Loucy (cell line): ENCODE results near the gene TMEM204.

Experiments used
- H2AFZ ChIP-seq: fragments of 200-600 bp; sonication (generic); 2 replicates; pipeline ENCODE4 v1.6.0; 2016; ENCODE audit warnings: antibody characterized with exemption, mild to moderate bottlenecking, low read length, moderate library complexity
- H3F3A ChIP-seq: fragments of 200-600 bp; 2 replicates; pipeline ENCODE4 v1.6.0; 2016; ENCODE audit warnings: antibody characterized with exemption, low read depth, mild to moderate bottlenecking
- H3K27me3 ChIP-seq: fragments of 200-600 bp; sonication (generic); 2 replicates; pipeline ENCODE4 v1.6.1; 2014; ENCODE audit warnings: low read length, mild to moderate bottlenecking; ENCODE audit not compliant: insufficient read depth, poor library complexity, severe bottlenecking
- H3K36me3 ChIP-seq: fragments of 200-600 bp; sonication (generic); 2 replicates; pipeline ENCODE4 v1.6.1; 2016; ENCODE audit warnings: low read length; ENCODE audit not compliant: insufficient read depth
- H3K4me1 ChIP-seq: fragments of 200-600 bp; sonication (generic); 2 replicates; pipeline ENCODE4 v1.5.1; 2014; ENCODE audit warnings: low read length, mild to moderate bottlenecking; ENCODE audit not compliant: insufficient read depth, poor library complexity, severe bottlenecking
- H3K4me2 ChIP-seq: fragments of 200-600 bp; sonication (generic); 2 replicates; pipeline ENCODE4 v1.6.0; 2014; ENCODE audit warnings: antibody characterized with exemption, low read length, low read depth, mild to moderate bottlenecking; ENCODE audit not compliant: poor library complexity, severe bottlenecking
- H3K4me3 ChIP-seq: fragments of 200-600 bp; sonication (generic); 2 replicates; pipeline ENCODE4 v1.5.1; 2014; ENCODE audit warnings: low read length, mild to moderate bottlenecking, mixed read lengths; ENCODE audit not compliant: poor library complexity, severe bottlenecking
- H3K79me2 ChIP-seq: fragments of 200-600 bp; sonication (generic); 2 replicates; pipeline ENCODE4 v1.6.1; 2014; ENCODE audit warnings: low read length; ENCODE audit not compliant: insufficient read depth
- H3K9ac ChIP-seq: fragments of 200-600 bp; sonication (generic); 2 replicates; pipeline ENCODE4 v1.6.0; 2014; ENCODE audit warnings: mild to moderate bottlenecking, low read depth, low read length, moderate library complexity; ENCODE audit not compliant: poor library complexity, severe bottlenecking
- H3K9me2 ChIP-seq: fragments of 200-600 bp; sonication (generic); replicated peaks from 2 replicates; pipeline ENCODE4 v1.6.1; 2016; ENCODE audit warnings: low read depth, low read length, mixed read lengths
- H3K9me3 ChIP-seq: fragments of 200-600 bp; sonication (generic); 2 replicates; pipeline ENCODE4 v1.6.1; 2014; ENCODE audit warnings: mild to moderate bottlenecking, antibody characterized with exemption, low read length, low read depth; ENCODE audit not compliant: insufficient read depth
- H4K20me1 ChIP-seq: fragments of 200-600 bp; sonication (generic); 2 replicates; pipeline ENCODE4 v1.6.0; 2014; ENCODE audit warnings: antibody characterized with exemption, low read length, mild to moderate bottlenecking; ENCODE audit not compliant: insufficient read depth, poor library complexity, severe bottlenecking
- EZH2phosphoT487 ChIP-seq: fragments of 200-600 bp; IDR thresholded peaks from 2 replicates; pipeline ENCODE4 v1.6.1; 2018; ENCODE audit warnings: antibody characterized with exemption, mild to moderate bottlenecking, moderate library complexity, borderline replicate concordance
- TF ChIP-seq, protein P1 (sequence below): fragments of 200-600 bp; sonication (generic); conservative IDR thresholded peaks from 2 replicates; pipeline ENCODE4 v1.5.1; 2014; ENCODE audit warnings: mild to moderate bottlenecking, antibody characterized with exemption, low read length

Gene TMEM204

GRCh38 chr16:1514507-1514906 is 19.0 kb upstream of the TMEM204 start:
- Histone ChIP-seq H3K9me2 (no peaks in the 10 kb centered on the region), H3K9me3 (no peaks in the 10 kb centered on the region), H3K36me3 (no peaks in the 10 kb centered on the region), H3K79me2 (no peaks in the 10 kb centered on the region), H3K9ac (no peak overlapping the region), H3K4me1 (no peaks in the 10 kb centered on the region), H3F3A (no peaks in the 10 kb centered on the region), H4K20me1 (no peaks in the 10 kb centered on the region), H3K4me3 (no peak overlapping the region), H3K4me2 (no peak overlapping the region), H2AFZ (no peak overlapping the region), H3K27me3 (no peaks in the 10 kb centered on the region)
- TF ChIP-seq, protein P1, sequence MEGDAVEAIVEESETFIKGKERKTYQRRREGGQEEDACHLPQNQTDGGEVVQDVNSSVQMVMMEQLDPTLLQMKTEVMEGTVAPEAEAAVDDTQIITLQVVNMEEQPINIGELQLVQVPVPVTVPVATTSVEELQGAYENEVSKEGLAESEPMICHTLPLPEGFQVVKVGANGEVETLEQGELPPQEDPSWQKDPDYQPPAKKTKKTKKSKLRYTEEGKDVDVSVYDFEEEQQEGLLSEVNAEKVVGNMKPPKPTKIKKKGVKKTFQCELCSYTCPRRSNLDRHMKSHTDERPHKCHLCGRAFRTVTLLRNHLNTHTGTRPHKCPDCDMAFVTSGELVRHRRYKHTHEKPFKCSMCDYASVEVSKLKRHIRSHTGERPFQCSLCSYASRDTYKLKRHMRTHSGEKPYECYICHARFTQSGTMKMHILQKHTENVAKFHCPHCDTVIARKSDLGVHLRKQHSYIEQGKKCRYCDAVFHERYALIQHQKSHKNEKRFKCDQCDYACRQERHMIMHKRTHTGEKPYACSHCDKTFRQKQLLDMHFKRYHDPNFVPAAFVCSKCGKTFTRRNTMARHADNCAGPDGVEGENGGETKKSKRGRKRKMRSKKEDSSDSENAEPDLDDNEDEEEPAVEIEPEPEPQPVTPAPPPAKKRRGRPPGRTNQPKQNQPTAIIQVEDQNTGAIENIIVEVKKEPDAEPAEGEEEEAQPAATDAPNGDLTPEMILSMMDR = no peak
- TF ChIP-seq EZH2phosphoT487 = no peak

- H3K79me2 ChIP-seq = no peaks in the 10 kb centered on the region
These were observed 14.8 kb upstream of the TMEM204 start for GRCh38 chr16:1518626-1519135.

DNA sequence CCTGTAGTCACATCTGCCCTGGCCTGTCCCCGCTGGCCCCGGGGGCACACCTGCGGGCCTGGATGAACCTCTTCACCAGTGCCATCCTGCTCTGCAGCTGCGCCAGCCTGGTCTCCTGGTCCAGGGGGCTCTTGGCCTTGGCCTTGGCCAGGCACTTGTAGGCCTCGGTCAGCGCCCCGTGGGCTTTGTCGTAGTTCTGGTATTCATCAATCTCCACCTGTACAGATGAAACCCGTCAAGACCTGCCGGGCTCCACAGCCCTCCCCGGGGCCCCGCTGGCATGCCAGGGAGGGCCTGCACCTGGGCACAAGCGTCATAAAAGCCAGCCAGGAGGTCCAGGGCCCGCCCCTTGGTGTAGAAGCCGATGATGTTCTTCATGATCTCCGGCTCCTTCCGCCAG is 13.6 kb upstream of the TMEM204 start:
- TF ChIP-seq EZH2phosphoT487 = no peak
- TF ChIP-seq, protein P1 = no peak
- no peak overlapping the region for H3K4me3 ChIP-seq

More at GRCh38 chr16:1518626-1519135, 14.8 kb upstream of the TMEM204 start:
- Histone ChIP-seq H3F3A (no peaks in the 10 kb centered on the region), H3K4me3 (no peak overlapping the region), H3K9ac (no peak overlapping the region), H3K36me3 (no peaks in the 10 kb centered on the region), H2AFZ (no peak overlapping the region), H3K9me3 (no peaks in the 10 kb centered on the region), H3K4me1 (no peaks in the 10 kb centered on the region), H3K4me2 (no peak overlapping the region), H3K9me2 (no peaks in the 10 kb centered on the region), H3K27me3 (no peaks in the 10 kb centered on the region), H4K20me1 (no peaks in the 10 kb centered on the region)
- no peak for TF ChIP-seq EZH2phosphoT487
- TF ChIP-seq, protein P1 = no peak

More for the DNA sequence above, 13.6 kb upstream of the TMEM204 start:
- Histone ChIP-seq H3K4me2 (no peak overlapping the region), H3K36me3 (no peaks in the 10 kb centered on the region), H3K9me3 (no peaks in the 10 kb centered on the region), H3F3A (no peaks in the 10 kb centered on the region), H2AFZ (no peak overlapping the region), H3K79me2 (no peaks in the 10 kb centered on the region), H3K9ac (no peak overlapping the region), H3K4me1 (no peaks in the 10 kb centered on the region), H3K9me2 (no peaks in the 10 kb centered on the region), H3K27me3 (no peaks in the 10 kb centered on the region), H4K20me1 (no peaks in the 10 kb centered on the region)
